ENCODE measurements around the gene FBH1.
"Not testable (repeated sequence)": the region's sequence is repeated elsewhere in the genome, so short reads cannot be mapped to it uniquely, and the experiment has no call there.

FBH1 gene

DNA sequence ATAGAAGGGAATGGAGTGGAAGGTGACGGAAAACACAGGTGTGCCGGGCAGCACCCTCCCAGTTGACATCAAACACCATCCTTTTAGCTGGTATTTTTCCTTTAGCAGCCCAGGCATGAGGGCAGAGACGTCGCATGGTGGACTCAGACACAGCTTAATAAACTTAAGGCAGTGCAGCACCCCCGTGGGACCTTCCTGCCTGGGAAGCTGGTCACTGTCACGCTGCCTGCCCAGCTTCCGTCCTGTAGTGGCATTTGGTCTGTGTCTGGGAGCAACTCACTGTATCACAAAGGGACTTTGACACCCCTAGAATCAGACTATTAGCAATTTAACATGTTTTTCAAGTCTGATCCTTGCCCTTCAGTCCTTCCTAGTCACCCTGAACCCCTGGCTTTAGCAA is 51.5 kb downstream of the FBH1 start:
- DNase-seq (ENCODE audit: low read depth): no peak

DNA sequence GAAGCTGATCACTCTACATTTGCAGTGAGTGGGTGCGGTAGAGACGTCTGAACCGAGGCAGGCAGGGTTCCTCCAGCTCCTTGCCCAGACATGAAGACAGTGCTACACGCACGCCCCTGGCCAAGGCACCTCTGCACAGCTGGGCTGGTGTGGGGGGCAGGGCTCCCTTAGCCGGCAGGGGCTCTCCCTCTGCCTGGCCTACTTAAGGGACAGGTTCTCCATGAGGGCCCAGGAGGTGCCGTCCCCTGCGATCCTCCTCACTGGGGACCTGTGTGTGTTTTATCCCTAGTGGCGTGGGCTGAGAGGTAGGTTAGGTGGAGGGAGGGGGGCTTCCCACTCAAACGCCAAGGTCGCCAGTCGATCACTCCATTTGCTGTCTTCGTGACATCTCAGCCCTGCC is 52.0 kb downstream of the FBH1 start:
- DNase-seq (ENCODE audit: low read depth): no peak

DNA sequence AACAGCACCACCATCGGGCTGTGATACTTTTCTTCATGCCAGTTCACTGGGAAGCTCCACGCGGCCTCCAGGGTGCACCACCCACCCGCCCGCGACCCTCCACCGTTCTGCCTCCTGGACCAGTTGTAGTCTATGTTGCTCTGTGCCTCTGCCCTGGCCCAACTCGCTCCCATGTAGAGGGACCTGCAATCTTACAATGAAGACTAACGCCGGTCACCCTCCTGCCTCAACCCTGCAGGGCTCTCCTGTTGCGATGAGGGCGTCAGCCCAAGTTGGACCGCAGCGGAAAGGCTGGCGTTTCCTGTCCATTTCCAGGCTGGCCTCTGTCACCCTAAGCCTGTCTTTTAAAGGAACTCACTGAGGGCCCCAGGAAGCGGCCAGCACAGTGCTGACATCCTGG is 52.4 kb downstream of the FBH1 start:
- no peak for DNase-seq (ENCODE audit: low read depth)

DNA sequence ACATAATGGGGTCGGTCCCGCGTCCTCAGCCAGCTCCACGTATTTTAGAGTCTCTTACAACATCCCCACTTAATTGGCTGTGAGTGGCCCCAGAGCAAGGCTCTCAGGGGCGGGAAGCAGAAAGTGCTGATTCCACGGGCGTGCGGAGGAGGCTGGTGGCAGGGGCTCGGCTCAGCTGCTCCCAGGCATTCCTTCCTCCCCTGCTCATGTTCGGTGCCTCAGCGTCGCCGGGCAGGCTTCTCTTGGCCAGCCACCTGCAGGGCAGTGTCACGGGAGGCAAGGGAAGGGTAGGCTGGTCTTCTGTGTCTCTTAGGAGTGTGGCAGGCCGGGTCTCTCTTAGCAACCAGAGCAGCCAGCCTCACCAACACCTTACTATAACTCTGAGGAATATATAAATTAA is 53.5 kb downstream of the FBH1 start:
- peak; percentile 30 for DNase-seq (ENCODE audit: low read depth)

DNA sequence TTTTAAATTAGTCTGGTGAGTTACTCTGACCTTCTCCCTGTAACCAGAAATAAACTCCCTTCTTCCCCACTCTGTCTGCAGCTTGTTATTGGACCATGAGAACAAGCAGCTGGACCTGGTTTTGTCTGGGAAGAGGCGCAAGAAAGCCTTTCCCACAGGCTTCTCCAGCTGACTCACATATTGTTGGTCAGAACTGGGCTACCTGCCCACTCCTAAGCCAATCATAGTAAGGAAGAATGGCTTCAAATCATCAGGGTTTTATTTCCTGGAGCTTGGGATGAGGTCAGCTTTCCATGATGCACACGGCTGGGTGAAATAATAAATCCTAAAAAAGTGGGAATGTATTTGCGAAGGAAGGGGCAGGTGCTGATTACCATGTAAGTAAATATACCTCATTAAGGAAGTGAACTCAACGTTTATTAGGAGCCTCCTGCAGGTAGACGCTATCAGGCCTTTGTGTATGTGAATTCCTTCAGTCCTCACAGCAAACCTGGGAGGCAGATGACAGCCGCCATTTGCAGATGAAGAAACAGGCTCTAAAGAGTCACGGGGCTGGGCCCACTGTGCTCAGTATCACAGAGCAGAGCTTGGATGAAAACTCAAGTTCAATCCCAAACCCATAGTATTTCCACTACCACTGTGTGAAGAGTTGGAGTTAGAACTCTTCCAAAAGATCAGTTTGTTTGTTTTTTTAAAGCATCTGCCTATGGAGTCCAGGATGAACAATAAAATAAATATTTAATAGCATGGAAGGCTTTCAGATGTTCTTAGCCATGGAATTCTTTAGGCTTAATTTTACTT is 54.5 kb downstream of the FBH1 start:
- DNase-seq (ENCODE audit: low read depth): peak; percentile 99

DNA sequence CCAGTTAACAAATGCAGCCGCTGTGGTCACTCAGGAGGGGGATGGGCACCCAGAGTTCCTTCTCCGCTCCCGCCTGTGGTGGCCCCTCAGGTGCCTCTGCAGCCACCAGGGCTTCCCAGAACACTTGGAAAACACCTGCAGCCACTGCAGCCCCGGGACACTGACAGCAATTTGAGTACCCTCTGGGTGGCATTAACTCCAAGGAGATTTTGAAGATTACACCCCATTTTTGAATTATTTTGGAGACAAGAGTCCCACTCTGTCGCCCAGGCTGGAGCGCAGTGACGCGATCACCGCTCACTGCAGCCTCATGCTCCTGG is 55.1 kb downstream of the FBH1 start:
- DNase-seq (ENCODE audit: low read depth): no peak

DNA sequence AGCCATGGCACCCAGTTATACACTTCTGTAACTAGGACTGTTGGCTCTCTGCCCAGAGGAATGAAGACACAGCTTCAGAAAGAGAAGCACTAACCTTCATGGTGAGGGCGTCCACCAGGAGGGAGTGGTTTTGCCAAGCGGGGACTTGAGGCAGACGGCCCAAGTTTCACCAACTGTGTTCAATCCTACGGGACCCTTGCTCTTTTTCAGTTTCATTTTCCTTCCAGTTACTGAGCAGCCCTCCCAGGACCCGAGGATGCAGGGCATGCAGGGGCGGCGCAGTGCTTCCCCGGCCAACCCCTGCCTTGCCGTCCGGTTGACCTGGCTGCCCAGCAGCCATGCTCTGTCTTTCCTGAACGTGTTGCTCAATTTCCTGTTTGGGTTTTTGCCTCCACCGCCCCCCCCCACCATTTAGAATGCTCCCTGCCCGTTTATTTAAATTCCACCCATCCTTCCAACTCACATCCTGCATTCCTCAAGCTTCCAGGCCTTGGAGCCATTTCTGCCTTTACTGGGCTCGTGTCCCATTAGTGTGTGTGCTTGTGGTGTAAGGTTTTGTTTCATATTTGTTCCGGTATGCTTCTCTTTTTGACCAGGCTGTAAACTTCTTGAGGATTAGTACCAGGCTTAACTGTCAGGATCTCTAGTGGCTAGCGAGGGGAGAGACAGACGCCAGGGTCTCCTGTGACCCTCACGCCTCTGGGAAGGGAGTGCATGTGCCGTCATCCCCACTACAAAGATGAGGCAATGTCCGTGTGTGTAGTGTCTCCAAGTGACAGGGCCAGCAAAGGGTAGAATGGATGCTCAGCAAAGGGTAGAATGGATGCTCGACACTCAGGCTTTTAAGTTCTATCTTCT is 55.7 kb downstream of the FBH1 start:
- peak; percentile 98 for DNase-seq (ENCODE audit: low read depth)

DNA sequence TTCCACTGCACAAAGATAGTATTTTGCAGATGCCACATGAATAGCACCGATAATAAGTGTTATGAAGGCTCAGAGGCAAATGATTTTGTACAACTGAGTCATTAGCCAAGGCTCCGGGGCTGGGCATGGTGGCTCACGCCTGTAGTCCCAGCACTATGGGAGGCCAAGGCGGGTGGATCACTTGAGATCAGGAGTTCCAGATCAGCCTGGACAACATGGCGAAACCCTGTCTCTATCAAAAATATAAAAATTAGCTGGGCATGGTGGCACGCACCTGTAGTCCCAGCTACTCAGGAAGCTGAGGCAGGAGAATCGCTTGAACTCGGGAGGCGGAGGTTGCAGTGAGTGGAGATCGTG is 56.4 kb downstream of the FBH1 start:
- not testable (repeated sequence) for DNase-seq (ENCODE audit: low read depth)

DNA sequence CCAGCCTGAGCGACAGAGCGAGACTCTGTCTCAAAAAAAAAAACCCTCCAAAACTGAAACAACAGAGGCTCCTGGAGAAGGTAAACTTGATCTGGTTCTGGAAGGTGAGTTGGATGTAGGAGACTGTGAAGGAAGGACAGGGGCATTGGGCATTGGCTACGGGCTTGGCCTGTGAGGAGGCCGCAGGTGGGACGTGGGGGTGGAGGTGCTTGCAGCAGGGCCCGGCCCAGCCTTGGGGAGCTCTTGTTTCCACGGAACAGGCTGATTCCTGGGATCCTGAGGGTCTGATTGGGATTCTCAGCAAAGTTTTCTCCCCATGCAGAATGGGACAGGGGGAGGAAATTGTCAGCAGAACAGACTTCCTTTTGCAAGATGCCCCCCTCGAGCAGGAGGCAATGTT is 56.7 kb downstream of the FBH1 start:
- no peak for DNase-seq (ENCODE audit: low read depth)

DNA sequence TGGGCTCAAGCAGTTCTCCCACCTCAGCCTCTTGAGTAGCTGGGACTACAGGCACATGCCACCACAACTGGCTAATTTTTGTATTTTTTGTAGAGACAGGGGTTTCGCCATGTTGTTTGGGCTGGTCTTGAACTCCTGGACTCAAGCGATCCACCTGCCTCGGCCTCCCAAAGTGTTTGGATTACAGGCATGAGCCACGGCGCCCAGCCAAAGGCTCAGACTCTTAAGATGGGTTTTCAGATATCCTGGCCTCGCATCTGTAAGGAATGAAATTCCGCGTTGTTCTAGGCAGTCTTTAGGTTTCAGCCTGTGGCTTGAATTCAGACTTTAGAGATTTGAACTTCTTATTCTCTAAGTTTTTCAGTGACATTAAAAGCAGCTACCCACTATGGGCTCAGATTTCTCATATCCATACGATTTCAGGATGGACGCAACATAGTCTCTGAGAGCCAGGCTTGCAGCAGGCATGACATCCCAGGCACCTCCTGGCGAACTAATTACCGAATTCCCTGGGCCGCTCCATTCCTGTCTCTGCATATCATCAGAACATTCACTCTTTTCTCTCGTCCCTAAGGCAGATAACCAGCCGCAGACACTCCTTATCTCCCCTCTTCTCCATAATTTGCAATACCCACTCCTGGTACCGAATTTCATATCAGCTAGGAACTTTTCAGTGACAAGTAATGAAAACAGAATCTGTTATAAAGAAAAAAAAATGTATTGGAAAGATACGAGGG is 57.6 kb downstream of the FBH1 start:
- DNase-seq (ENCODE audit: low read depth): no peak

DNA sequence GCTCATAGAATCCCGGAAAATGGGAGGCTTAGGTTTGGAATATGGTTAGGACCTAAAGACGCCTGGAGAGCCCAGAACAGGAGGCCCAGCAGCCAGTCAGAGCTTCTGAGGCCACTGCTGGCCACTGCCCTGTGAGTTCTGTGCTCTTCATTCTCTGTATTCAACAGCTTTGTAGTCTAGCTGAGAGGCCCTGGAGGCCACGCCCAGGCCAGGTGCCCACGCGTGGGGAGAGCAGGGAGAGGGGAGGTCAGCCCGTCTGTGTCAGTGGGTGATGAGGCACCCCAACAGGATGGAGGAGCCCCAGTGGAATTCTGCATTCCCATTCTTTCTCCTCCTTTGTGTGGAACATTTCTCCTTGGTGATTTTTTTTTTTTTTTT is 58.2 kb downstream of the FBH1 start:
- no peak for DNase-seq (ENCODE audit: low read depth)

DNA sequence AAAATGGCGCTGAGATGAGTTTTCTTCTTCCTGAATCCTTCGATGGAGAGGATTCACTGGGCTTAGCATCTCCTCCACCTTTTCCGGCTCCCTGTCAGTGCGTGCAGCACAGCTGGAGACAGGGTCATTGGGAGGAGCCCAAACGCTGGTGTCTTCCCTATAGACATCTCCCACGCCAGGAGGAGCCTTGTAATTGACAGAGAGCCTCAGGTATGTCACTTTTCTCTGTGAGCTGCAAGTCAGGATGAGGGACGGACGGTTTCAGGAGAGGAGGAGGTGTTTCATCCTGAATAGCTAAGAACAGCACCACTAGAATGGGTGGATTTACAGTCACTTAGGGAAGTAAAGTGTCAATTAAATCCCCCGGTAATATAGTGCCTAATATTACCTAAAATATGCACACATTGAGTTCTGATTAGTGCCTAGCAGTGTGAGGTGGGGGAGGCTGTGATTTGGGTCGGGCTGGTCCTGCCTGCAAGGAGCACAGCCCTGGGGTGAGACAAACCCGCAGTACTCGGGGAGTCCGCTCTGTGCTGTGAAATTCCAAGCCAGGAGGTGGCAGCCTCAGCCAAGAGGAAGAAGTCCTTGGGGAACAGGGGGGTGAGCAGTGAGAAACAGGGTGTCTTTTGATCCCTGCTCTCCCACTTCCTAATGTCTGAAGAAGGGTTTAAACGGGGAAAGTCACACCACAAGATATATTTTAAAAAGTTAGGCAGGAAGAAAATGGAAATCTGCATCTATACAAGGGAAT is 59.1 kb downstream of the FBH1 start:
- no peak for DNase-seq (ENCODE audit: low read depth)

DNA sequence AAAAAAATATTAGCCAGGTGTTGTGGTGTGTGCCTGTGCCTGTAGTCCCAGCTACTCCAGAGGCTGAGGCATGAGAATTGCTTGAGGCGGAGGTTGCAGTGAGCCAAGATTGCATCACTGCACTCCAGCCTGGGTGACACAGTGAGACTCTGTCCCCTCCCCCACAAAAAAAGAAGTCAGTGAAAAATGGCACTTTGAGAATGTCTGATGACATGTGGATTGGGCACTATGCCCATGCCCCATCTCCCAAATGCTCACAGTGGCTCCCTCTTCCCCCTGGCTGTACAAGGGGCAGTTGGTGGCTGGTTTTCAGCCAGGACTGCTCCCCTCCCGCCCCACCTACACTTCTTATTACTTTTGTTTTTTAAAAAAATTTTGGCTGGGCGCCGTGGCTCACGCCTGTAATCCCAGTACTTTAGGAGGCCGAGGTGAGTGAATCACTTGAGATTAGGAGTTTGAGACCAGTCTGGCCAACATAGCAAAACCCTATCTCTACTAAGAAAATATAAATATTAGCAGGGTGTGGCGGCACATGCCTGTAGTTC is 61.2 kb downstream of the FBH1 start:
- no peak for DNase-seq (ENCODE audit: low read depth)

DNA sequence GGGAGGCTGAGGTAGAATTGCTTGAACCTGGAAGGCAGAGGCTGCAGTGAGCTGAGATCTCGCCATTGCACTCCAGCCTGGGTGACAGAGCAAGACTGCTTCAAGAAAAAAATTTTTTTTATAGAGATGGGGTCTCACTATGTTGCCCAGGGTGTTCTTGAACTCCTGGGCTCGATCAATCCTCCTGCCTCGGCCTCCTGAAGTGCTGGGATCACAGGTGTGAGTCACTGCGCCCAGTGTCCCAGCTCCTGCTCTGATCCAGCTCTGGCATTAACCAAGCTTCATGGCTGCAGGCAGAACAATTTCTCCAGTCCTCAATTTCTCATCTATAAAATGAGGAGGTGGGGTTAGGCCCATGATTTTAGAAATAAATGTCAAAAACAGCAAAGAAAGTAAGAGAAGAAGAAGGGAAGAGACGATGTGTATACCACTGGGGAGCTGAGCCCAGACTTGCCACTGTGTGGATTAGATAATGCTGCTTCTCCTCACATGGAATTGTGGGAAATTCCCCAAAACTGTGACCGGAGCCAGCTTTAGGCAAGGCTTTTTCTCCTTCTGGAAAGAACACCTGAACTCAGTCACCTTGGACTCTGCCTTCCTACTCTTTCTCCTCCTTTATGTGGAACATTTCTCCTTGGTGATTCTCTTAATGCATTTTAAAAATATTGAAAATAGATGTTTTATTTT is 61.8 kb downstream of the FBH1 start:
- DNase-seq (ENCODE audit: low read depth): no peak

DNA sequence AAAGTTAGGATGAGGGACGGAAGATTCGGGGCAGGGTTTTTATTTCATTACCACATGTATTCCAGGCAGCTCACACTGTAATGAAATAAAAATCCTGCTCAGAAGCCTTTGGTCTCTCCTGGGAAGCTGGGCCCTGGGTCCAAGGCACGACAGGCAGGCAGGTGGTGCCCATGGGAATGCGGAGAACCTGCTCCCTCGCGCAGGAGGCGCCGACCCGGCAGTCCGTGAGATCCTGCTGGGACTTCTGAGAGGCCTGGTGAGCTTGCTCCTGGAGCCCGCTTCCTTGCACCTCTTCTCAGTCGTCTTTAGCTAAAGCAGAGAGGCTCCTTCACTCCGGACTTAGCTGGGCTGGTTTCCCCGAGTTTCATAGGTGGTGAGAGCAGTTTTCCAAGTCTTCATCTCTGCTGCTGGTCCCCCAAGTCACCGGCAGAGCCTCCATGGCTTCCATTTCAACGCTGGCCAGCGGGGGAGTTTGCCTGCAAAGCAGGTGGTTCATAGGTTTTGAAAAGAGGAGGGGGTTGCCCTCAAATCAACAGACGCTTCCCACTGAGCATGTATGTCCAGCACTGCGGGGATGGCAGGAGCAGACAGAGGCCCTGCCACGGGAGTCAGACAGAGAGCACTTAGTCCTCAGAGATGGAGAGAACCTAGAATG is 62.8 kb downstream of the FBH1 start:
- DNase-seq (ENCODE audit: low read depth): no peak

DNA sequence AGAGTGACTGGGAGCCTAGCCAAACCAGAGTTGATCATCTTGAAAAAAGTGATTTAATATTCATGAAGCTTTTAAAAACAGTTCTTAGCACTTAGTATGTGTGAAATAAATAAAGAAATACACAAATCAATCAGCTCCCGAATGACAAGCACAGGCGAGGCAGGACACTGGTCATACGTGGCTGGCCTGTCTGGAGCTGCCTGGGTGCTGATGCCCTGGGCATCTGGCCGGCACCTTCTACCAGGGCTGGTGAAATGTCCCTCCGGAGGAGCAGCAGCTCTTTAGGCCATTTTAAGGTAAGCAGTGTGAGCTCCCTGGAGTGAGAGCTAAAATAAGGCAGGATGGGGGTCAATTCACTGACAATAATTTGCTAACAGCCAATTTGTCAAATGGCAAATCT is 63.6 kb downstream of the FBH1 start:
- no peak for DNase-seq (ENCODE audit: low read depth)

DNA sequence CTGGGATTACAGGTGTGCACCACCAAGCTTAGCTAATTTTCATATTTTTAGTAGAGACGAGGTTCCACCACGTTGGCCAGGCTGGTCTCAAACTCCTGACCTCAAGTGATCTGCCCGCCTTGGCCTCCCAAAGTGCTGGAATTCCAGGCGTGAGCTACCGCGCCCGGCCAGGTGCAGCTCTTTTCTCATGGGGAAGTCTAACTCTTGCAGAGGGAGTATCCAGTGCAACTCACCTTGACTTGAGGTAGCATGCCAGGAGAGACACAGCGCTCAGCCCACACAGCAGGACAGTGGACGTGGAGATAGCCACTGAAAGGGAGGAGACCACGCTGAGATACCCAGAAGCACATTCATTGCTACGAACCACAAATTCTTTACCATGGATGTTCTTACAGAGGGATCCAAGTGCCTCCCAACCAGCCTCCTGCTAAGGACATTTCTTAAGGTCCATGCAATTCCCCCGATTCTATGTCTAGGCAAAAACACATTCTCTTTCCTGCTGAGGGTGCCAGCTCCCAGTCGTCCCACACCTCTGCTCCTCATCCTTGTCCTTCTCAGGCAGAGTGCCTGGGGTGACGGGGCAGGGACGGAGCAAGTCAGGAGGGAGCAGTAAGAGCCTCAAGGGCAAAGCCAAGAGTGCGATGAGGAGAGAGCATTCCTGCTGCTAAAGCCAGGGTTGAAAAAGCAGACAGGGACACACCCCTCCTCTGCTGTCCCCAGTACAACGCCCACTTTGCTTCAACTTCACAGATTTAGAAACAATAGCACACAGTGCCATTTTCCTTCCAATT is 66.3 kb downstream of the FBH1 start:
- no peak for DNase-seq (ENCODE audit: low read depth)

DNA sequence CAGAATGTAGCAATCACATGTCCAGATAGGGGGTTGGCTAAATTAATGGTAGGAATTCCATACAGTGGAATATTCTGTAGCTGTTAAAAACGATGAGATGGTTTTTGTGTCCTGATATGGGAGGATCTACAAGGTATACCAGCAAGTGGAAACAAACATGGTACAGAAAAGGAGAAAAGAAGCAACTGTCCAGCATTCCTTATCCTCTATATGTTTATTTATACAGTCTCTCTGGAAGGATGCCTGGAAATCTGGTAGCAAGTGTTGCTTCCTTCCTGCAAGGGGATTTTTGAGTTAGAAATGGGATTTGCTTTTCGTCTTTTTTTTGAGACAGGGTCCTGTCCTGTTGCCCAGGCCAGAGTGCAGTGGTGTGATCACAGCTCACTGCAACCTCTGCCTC is 68.0 kb downstream of the FBH1 start:
- no peak for DNase-seq (ENCODE audit: low read depth)

DNA sequence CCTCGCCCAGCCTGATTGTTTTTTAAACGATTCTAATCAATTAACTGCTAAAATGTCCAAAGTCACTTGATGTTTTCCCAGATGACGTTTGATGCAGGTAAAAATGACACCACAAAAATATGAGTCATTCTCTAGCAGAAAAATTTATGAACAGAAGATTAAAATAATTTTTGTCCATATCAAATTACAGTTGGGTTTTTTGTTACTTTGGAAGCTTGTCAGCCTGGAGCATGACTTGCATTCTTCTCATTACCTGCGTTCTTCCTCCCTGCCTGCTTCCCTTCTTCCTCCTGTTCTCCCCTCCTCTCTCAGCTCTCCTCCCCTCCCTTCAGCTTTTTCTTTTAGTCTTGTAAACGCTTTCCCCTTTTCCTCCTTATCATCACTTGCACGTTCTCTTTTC is 68.6 kb downstream of the FBH1 start:
- no peak for DNase-seq (ENCODE audit: low read depth)

DNA sequence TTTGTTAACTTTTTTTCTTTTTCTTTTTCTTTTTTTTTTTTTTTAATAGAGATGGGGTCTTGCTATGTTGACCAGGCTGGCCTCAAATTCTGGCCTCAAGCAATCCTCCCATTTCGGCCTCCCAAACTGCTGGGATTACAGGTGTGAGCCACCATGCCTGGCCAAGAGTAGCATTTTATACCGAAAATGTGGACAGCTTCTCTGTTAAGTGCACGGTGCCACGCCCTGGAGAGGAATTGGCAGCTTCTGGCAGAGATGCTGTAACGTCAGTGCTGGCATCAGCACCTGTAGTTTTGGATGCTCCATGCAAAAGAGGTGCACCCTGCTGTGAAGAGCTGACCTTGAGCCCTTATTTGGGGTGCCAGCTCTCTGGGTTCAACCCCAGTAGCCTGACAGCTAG is 69.1 kb downstream of the FBH1 start:
- DNase-seq (ENCODE audit: low read depth): no peak

Data from GM04503 (cell line).